Bronchial epithelial cell (primary cell): Measurements from ENCODE around the gene FRYL. TPM values are rescaled to one million over a fixed set of nuclear protein-coding genes. Genes with fewer than 3 reads are reported as not detected.

ENCODE experiments used
- DNase-seq: peaks from one replicate; pipeline ENCODE4 v3.0.0-alpha.2; 2010; ENCODE audit warnings: low read depth
- FAIRE-seq: peaks from 2 replicates; lab custom pipeline; 2011; peaks lifted over from hg19 to GRCh38; lab: Jason Lieb, UNC
- H3K27me3 ChIP-seq: 2 replicates; pipeline ENCODE4 v1.5.1; 2011; ENCODE audit warnings: low read length; ENCODE audit not compliant: control insufficient read depth, insufficient read depth
- H3K36me3 ChIP-seq: 2 replicates; pipeline ENCODE4 v1.5.1; 2011; ENCODE audit warnings: low read length; ENCODE audit not compliant: control insufficient read depth, insufficient read depth
- H3K4me3 ChIP-seq: 2 replicates; pipeline ENCODE4 v1.5.1; 2011; ENCODE audit warnings: mild to moderate bottlenecking, low read depth, low read length, control low read depth
- CTCF ChIP-seq: IDR thresholded peaks from 2 replicates; pipeline ENCODE4 v1.5.1; 2011; ENCODE audit warnings: mild to moderate bottlenecking, moderate library complexity, low read length, control low read depth, inconsistent platforms; ENCODE audit not compliant: insufficient read depth, severe bottlenecking
- total RNA-seq: library from RNA; depleted of rRNA; stranded (reverse); fragments of >200 nt; gene quantifications from 2 replicates; pipeline ENCODE4 v1.2.1, GENCODE V29; 2014

Gene FRYL
- total RNA-seq, 1 donor from 2014 or later: 43.2 TPM

- peak; percentile 87 for DNase-seq
- Histone ChIP-seq H3K4me3 (no peak overlapping the region), H3K36me3 (no peaks in the 10 kb centered on the region), H3K27me3 (no peaks in the 10 kb centered on the region)
- TF ChIP-seq CTCF: no peak
- FAIRE-seq: no peak
Measured at GRCh38 chr4:48756689-48757220, 23.3 kb downstream of the FRYL start.

- DNase-seq: no peak
- no peak for TF ChIP-seq CTCF
- FAIRE-seq: no peak
- no peaks in the 10 kb centered on the region for H3K36me3 ChIP-seq
- no peaks in the 10 kb centered on the region for H3K27me3 ChIP-seq
- H3K4me3 ChIP-seq: no peak overlapping the region
Measured at GRCh38 chr4:48755281-48755680, 24.8 kb downstream of the FRYL start.

GRCh38 chr4:48753159-48753558, 26.9 kb downstream of the FRYL start:
- Histone ChIP-seq H3K4me3 (no peak overlapping the region), H3K36me3 (no peaks in the 10 kb centered on the region), H3K27me3 (no peaks in the 10 kb centered on the region)
- TF ChIP-seq CTCF: no peak
- DNase-seq (no peak), FAIRE-seq (no peak)

- FAIRE-seq: no peak
- TF ChIP-seq CTCF: no peak
- DNase-seq: no peak
- no peak overlapping the region for H3K4me3 ChIP-seq
- H3K36me3 ChIP-seq: no peaks in the 10 kb centered on the region
- H3K27me3 ChIP-seq: no peaks in the 10 kb centered on the region
Measured at GRCh38 chr4:48752726-48753125, 27.4 kb downstream of the FRYL start.

GRCh38 chr4:48752246-48752645, 27.8 kb downstream of the FRYL start:
- no peaks in the 10 kb centered on the region for H3K36me3 ChIP-seq
- DNase-seq (no peak), FAIRE-seq (no peak)
- no peaks in the 10 kb centered on the region for H3K27me3 ChIP-seq
- H3K4me3 ChIP-seq: no peak overlapping the region
- no peak for TF ChIP-seq CTCF

GRCh38 chr4:48748949-48749596, 31.0 kb downstream of the FRYL start:
- H3K4me3 ChIP-seq: no peak overlapping the region
- H3K27me3 ChIP-seq: no peaks in the 10 kb centered on the region
- no peaks in the 10 kb centered on the region for H3K36me3 ChIP-seq
- DNase-seq: peak; percentile 27
- TF ChIP-seq CTCF: no peak
- no peak for FAIRE-seq
